SU-DHL-6 (cell line): ENCODE results near the gene WASF1.

Source experiments
- EZH2phosphoT487 ChIP-seq: fragments of 200-600 bp; sonication (generic), shearing (Covaris generic); conservative IDR thresholded peaks from 2 replicates; pipeline ENCODE4 v1.6.1; 2018; ENCODE audit warnings: mild to moderate bottlenecking, antibody characterized with exemption, low read length, moderate library complexity, mixed read lengths
- TF ChIP-seq, protein P1 (sequence below): fragments of 200-600 bp; sonication (generic); IDR thresholded peaks from one replicate; pipeline ENCODE4 v1.5.1; 2017; ENCODE audit warnings: antibody characterized with exemption, mild to moderate bottlenecking, low read length, moderate library complexity; ENCODE audit not compliant: insufficient read depth, poor library complexity, severe bottlenecking

DNA sequence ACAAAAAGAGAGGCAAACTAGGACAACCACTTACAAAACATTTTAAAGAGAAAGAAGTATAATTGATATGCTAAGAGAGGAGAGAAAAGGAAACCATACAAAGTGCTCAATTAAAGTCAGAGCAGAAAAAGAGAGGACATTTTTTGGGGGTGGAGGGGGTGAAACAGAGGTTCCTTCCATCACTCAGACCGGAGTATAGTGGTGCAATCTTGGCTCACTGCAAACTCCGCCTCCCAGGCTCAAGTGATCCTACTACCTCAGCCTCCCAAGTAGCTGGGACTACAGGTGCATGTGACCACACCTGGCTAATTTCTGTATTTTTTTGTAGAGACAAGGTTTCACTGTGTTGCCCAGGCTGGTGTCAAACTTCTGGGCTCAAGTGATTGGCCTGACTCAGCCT is 9.4 kb downstream of the WASF1 start:
- TF ChIP-seq, protein P1, sequence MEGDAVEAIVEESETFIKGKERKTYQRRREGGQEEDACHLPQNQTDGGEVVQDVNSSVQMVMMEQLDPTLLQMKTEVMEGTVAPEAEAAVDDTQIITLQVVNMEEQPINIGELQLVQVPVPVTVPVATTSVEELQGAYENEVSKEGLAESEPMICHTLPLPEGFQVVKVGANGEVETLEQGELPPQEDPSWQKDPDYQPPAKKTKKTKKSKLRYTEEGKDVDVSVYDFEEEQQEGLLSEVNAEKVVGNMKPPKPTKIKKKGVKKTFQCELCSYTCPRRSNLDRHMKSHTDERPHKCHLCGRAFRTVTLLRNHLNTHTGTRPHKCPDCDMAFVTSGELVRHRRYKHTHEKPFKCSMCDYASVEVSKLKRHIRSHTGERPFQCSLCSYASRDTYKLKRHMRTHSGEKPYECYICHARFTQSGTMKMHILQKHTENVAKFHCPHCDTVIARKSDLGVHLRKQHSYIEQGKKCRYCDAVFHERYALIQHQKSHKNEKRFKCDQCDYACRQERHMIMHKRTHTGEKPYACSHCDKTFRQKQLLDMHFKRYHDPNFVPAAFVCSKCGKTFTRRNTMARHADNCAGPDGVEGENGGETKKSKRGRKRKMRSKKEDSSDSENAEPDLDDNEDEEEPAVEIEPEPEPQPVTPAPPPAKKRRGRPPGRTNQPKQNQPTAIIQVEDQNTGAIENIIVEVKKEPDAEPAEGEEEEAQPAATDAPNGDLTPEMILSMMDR: no peak
- TF ChIP-seq EZH2phosphoT487: no peak
